GM12873 (cell line): ENCODE data around the gene PLEKHG1.

Experiments used
- TF ChIP-seq, protein P1 (sequence below): IDR thresholded peaks from 2 replicates; pipeline ENCODE4 v1.5.1; 2012; ENCODE audit warnings: low read depth, mild to moderate bottlenecking, moderate library complexity, low read length, control low read depth; ENCODE audit not compliant: insufficient read depth; ENCODE audit errors: missing control alignments

Gene PLEKHG1

DNA sequence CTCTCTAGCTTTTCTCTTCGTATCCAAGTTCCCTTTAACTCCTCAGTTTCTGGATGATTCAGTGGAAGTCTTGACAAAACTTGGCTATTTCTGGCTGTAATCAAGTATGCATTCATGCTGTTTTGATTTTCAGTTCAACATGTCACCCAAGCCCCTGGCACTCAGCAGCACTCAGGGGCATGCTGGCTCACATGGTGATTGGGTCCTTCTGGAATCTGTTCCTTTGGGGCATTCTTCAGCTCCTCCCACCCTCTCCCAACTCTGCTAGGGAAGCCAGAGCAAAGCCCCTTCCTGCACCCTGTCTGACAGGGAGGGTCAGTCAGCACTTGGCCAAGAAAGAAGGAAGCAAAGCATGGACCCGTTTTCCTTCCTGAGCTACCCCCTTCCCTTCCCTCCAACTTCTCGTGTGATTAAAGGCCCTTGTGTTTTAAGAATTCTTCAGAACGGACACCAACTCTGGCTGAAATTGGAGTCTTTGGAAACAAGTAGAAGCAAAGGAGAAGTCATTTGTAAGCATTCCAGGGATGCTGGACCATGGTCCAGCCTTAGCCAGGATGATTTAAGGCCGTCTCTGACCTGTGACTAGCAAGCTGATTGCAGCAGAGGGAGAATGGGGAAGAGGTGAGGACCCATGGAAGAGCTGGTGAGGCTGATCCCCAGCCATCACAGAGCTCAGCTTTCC lies 7.1 kb downstream of the PLEKHG1 start:
- TF ChIP-seq, protein P1, sequence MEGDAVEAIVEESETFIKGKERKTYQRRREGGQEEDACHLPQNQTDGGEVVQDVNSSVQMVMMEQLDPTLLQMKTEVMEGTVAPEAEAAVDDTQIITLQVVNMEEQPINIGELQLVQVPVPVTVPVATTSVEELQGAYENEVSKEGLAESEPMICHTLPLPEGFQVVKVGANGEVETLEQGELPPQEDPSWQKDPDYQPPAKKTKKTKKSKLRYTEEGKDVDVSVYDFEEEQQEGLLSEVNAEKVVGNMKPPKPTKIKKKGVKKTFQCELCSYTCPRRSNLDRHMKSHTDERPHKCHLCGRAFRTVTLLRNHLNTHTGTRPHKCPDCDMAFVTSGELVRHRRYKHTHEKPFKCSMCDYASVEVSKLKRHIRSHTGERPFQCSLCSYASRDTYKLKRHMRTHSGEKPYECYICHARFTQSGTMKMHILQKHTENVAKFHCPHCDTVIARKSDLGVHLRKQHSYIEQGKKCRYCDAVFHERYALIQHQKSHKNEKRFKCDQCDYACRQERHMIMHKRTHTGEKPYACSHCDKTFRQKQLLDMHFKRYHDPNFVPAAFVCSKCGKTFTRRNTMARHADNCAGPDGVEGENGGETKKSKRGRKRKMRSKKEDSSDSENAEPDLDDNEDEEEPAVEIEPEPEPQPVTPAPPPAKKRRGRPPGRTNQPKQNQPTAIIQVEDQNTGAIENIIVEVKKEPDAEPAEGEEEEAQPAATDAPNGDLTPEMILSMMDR, result no peak

DNA sequence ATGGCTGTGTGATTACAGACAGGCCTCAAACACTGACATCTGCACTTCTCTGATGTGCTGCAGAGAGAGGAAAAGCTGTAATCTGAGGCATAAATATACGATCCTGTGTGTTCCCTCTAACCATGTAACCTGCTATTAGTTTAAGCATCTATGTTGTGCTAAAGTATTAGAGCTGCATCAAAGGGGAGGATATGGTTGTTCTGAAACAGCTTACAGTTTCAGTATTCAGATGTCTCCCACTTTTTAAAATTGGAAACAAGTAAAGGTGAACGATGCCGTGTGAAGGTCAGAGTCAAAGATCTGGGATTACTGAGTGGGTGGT lies 7.6 kb downstream of the PLEKHG1 start:
- TF ChIP-seq, protein P1, result no peak

DNA sequence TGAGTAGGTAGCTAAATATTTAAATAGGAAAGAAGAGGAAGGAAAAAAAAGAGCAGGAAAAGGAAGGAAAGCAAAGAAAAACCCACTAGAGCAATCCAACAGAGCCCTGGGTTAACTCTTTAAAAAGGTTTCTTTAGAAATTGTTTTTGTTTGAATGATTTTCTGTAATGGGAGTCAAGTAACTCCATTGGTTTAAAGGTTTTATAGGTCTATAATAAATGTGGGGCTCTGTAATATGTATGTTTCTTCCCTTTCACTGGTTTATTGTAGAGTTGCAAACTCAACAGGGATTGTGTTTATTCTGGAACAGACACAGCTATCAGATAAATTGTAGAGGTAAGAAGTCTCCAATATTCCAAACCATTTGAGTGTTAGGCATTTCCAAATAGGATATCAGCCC lies 10.9 kb downstream of the PLEKHG1 start:
- TF ChIP-seq, protein P1, result no peak

DNA sequence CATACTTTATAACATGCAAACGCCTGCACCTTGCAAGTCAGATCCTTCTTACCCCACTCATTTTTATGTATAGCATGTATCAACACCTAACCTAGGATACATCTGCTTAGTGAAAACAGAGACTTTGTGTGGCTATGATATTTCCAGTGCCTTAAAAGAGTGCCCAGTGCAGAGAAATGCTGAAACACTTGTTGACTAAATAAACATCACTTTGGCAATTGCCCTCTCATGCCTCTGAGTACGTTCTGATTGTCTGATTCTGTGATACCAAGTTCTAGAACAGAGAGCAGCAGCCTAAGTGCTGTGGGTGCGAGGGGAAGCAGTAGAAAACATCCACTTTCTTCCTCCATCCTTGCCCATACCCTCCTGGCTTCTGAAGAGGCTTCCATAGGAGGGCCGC lies 13.6 kb downstream of the PLEKHG1 start:
- TF ChIP-seq, protein P1, result no peak

DNA sequence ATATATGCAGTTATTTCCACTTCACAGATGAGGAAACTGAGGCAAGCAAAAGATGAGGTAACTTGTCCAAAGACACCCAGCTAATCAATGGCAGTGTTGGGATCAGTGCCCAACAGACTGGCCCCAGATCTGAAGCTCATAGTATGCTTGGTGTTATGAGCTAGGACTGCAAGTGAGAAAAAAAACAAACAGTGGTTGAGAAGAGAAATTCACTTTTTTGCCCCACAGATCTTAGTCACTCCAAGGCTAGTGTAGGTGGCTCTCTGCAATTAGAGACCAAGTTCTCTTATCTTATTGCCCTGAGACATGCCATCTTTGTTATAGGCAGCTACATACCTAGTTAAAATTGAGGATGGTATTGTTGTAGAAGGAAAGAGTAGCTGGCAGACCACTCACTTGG lies 16.3 kb downstream of the PLEKHG1 start:
- TF ChIP-seq, protein P1, result no peak

DNA sequence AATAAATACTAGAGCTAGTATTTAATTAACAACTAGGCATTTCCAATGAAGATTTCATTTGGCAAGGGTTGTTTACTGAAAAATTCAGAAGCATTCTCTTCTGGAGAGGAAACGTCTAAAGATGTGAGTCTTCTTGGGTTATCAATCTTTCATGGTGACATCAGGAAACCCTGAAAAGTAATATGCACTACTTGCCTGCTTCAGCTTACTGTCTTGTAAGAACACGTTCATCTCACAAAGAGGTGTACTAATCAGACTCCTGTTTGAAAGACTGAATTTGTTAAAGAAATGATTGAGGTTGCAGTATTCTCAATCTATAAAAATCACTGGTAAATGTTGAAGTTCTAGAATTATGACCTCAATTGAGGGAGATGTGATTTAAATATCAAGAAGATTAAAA lies 16.9 kb downstream of the PLEKHG1 start:
- TF ChIP-seq, protein P1, result no peak

DNA sequence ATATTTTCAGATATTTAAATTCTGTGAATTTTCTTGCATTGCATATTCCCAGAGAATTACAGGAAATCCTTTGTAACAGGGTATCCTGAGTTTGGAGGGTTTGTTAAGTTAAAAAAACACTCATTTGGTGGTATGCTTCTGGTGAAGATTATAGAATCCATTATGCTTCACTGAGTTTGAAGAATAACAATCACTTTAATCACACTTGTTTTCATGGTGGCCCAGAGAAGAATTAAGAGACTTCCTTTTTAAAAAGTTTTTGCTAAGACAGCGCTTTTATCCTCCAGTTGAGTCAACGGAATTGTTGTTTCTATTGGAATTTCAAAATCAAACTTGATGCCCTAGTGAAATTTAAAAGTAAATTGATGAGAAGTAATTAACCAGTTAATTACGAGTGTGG lies 17.4 kb downstream of the PLEKHG1 start:
- TF ChIP-seq, protein P1, result no peak
